KBM-7 (cell line): ENCODE results near the gene TMEM123.

Experiments used
- DNase-seq: peaks from one replicate; pipeline ENCODE4 v3.0.0-alpha.2; 2015
- in situ Hi-C: fragments of 300-500 bp; cut with MboI; formaldehyde crosslinking; loops from 2 replicates; pipeline ENCODE4 v1.14.3; 2020; ENCODE audit warnings: low sequenced_read_pairs, low pct_unique_long_range_greater_than_20kb, mixed read lengths

The TMEM123 gene

GRCh38 chr11:102452461-102453301 lies at the start of gene TMEM123:
Gene TMEM123 (minus strand): TSS chr11:102452765. CDS start chr11:102452623, 142 bp downstream.
- in situ Hi-C loops: no loop called here
- DNase-seq: peak; percentile 97

GRCh38 chr11:102500829-102501228 lies 48.3 kb upstream of the TMEM123 start:
- in situ Hi-C loops: no loop called here
- no peak for DNase-seq

DNA sequence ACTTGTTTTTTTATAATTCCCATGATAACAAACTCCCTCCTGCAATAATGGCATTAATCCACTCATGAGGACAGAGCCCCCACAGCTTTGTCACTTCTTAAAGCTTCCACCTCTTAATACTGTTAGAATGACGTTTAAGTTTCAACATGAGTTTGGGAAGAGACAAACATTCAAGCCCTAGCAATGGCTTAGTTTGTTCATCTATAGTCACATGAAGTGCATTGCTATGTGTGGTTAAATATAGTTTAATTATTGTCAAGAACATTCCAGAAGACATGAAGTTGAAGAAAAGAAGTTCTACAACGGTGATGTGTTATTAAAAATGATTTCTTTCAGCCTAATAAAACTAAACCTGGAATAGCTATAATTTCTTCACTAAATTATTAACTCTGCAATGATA lies 47.4 kb upstream of the TMEM123 start:
- in situ Hi-C loops: no loop called here

DNA sequence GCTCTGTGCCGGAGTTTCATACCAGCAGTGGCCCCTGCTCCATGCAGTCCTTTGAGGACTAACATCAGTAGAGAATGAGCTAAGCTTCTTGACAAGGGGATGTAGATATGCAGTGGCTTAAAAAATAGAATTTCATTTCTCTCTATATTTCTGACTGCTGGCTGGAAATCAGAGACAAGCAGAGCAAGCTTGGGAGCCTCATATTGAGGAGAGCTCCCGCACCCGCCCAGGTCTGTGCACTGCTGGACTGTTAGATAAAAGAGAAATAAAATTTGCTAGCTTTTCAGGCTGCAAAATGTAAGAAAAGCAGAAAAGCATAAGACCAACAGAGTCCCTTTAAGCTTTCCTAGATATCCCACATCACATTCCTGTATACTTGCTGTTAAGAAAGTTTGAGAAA lies 46.6 kb upstream of the TMEM123 start:
- no peak for DNase-seq
- in situ Hi-C loops: no loop called here

More for the DNA sequence above, 47.4 kb upstream of the TMEM123 start:
- DNase-seq: no peak

DNA sequence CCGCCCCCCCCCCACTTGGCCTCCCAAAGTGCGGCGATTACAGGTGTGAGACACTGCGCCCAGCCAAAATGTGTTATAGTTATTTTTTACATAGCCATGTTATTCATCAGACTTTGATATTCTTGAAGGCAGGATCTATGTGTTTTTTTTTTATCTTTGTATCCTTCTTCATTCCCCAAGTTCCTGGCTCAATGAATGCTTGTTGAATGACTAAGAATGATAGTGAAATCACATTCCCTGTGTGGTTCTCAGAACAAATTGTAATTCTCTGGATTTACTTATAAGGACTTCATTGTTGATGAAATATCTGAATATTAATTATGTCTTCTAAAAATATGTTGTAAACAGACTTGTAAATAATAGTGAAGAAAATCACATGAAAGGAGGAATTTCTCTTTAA lies 44.5 kb upstream of the TMEM123 start:
- DNase-seq: no peak
- in situ Hi-C loops: no loop called here

- DNase-seq: peak; percentile 82
- in situ Hi-C loops: no loop called here
Observed at GRCh38 chr11:102495161-102496042, 42.8 kb upstream of the TMEM123 start.

GRCh38 chr11:102494216-102494615 lies 41.7 kb upstream of the TMEM123 start:
- DNase-seq: no peak
- in situ Hi-C loops: no loop called here

DNA sequence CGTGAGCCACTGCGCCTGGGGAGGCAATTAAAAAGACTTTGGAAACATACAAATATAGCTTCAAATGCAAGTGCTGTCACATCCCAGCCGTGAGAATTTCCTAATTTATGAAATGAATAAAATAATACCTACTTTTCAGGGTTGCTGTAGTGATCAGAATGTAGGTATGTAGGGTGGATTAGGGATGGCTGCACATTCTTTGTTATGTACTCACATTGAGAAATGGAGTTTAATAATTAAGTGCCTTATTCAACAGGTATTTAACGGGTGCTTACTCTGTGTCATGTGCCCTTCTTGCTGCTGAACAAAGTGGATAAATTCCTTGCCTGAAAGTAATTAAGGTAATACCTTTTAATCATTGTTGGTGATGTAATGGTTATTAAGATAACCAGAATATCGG lies 41.0 kb upstream of the TMEM123 start:
- no peak for DNase-seq
- in situ Hi-C loops: no loop called here

DNA sequence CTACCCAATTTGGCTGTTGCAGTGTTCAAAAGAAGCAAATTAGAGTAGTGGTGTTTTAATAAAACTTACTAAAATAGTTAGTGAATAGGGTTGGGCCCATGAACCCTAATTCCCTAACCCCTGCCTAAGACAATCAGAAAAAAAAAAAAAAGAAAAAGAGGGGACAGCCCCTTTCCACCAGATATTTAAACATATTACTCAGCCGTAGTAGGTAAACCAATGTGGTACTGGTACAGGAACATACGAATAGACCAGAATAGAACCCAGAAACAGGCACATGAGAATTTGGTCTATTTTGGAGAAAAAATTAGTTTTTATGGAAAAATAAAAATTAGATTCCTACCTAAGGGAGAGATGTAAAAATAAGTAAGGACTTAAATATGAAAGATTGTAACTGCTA lies 39.4 kb upstream of the TMEM123 start:
- in situ Hi-C loops: no loop called here
- DNase-seq: no peak

- DNase-seq: no peak
- in situ Hi-C loops: no loop called here
Observed at GRCh38 chr11:102489186-102490145, 36.9 kb upstream of the TMEM123 start.

- in situ Hi-C loops: no loop called here
- DNase-seq: no peak
Observed at GRCh38 chr11:102488208-102488607, 35.6 kb upstream of the TMEM123 start.

DNA sequence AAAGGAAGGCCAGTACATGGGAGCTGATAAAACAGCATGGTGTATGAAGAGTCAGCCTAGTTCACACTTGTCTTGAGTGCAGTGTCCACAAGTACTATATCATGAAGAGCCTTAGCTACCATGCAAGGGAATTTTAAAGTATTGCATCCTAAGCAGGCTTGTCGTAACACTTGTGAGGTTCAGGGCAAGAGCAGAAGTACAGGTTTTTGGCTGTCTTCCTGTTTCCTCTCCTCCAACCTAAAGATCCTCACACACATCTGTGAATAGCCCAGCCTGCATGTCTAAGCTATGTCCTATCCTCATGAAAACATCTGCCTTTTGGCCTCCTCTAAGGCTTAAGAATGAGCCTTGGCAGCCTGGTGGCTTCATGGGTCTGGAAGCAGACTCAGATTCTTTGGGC lies 34.6 kb upstream of the TMEM123 start:
- in situ Hi-C loops: no loop called here
- DNase-seq: no peak

DNA sequence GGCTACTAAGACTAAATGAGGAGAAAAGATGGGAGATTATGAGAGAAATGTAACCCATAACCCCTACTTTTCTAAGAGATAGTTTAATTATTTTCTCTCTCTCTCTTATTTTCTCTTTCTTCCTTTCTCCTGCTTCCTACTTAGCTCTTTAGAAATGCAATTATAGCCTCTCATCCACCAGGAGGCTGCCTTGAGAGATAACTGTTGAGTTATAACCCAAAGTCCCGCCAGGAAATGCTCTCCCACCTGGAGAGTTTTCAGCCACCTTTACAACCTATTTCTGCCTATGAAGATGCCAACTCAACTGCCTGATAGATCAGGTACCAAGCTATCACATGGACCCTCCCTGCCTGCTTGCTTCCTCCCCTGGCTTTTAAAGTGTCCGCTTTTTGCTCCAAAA lies 34.0 kb upstream of the TMEM123 start:
- no peak for DNase-seq
- in situ Hi-C loops: no loop called here

DNA sequence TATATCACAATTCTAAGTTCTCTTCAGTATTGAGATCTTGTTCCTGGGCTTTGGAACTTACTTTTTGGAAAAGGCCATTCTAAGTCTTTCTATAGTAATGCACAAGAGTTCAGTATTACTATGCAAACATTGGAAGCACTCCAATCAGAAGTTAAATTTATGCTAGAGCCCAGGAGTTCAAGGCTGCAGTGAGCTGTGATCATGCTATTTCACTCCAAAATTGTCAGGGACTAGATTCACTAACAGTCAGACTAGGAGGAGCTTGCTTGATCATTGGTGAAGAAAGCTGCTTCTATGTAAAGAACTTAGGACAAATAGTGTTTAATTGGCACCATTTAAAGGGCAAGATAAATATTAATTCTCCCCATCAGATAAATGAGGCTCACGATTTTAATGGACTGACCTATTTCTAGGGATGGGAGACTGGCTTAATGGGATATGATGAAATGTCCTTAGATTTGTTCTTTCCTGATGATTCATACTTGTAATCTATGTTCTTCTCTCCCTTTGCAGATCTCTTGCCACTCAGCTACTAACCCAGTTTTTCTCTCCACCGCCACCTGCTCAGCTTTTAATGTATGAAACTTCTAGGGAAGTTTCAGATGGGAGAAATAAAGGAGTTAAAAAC lies 32.6 kb upstream of the TMEM123 start:
- in situ Hi-C loops: no loop called here
- DNase-seq: no peak

DNA sequence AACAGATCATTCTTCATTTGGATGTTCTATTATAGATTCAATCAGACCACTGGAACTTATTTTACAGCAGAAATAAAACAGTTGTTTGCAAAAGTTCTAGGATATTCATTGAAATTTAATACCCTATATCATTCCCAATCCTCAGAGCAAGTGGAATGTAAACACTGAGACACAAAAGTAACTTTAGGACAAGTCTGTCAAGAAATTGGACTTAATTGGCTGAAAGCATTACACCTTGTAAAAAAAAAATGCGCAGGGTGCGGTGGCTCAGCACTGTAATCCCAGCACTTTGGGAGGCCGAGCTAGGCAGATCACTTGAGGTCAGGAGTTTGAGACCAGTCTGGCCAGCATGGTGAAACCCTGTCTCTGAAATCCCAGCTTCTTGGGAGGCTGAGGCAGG lies 29.9 kb upstream of the TMEM123 start:
- in situ Hi-C loops: no loop called here
- DNase-seq: no peak

GRCh38 chr11:102479733-102480132 lies 27.2 kb upstream of the TMEM123 start:
- DNase-seq: no peak
- in situ Hi-C loops: no loop called here

DNA sequence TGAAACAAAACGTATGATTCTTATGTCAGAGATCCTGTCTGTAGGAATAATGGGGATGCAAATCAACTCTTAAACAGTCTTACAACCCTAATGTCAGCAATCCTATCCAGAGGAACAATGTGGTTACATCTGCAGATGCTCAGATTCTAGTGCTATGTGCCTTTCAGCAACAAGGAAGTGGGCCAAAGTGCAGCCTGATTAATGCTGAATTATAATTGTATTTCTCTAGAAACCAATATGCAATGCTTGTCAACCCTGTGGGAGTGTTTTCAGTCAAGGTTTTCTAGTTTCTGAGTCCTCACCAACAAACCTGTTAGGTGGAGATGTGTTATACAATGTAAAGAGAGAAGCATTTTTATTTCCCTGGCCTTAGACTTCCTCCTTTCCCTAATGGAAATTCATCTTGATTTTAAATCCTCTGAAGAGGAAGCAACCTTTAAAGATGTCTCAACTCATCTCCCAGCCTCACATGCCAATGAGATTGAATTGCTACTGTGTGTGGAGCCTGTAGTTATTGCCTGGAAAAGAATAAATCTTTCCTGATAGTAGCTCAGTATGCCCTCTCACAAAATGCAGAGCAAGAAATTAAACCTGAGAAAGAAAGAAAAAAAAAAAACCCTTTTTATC lies 26.2 kb upstream of the TMEM123 start:
- DNase-seq: no peak
- in situ Hi-C loops: no loop called here

DNA sequence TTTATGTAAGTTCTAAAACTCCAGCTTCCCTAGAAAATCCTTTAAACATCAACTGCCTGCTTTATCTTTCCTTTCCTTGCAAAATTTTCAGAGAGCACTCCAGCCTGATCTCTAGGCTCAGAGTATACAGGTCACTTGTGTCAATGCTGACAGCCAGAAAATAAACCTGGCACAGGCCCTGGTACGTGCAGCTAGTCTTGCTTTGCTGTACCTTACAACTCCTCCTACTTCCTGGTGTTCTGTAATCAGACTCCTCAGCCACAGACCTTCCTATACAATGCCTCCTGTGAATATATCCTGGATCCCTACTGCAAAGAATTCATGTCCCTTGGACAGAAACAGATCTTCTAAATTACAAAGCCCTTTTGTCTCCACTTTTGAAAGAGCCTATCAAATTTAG lies 24.2 kb upstream of the TMEM123 start:
- peak; percentile 63 for DNase-seq
- in situ Hi-C loops: no loop called here
